NCI-H524 (cell line): ENCODE data around the gene CHST3.
"Not testable (repeated sequence)": the region's sequence is repeated elsewhere in the genome, so short reads cannot be mapped to it uniquely, and the experiment has no call there.

Source experiments
- DNase-seq, 2 experiments: peaks; one replicate each; lab custom pipeline; 2025; lab: John Stamatoyannopoulos, UW

Gene CHST3

GRCh38 chr10:71950683-71951082 lies 13.5 kb upstream of the CHST3 start:
- no peak for DNase-seq

DNA sequence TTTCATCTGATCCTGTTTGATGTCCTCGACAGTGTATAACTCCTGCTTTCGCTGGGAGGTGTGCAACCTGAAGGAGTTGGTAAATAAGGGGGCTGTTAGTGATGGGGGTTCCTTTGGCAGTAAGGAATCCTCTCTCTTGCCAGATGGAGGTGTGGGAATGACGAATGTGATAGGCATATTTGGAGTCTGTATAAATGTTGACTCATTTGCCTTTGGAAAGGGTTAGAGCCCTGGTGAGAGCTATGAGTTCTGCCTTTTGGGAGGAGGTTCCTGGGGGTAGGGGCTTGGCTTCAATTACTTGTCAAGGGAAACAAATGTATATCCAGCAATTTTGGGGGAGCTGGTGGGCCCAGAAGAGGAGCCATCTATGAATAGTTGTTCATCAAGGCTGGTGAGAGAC lies 11.4 kb upstream of the CHST3 start:
- no peak for DNase-seq

DNA sequence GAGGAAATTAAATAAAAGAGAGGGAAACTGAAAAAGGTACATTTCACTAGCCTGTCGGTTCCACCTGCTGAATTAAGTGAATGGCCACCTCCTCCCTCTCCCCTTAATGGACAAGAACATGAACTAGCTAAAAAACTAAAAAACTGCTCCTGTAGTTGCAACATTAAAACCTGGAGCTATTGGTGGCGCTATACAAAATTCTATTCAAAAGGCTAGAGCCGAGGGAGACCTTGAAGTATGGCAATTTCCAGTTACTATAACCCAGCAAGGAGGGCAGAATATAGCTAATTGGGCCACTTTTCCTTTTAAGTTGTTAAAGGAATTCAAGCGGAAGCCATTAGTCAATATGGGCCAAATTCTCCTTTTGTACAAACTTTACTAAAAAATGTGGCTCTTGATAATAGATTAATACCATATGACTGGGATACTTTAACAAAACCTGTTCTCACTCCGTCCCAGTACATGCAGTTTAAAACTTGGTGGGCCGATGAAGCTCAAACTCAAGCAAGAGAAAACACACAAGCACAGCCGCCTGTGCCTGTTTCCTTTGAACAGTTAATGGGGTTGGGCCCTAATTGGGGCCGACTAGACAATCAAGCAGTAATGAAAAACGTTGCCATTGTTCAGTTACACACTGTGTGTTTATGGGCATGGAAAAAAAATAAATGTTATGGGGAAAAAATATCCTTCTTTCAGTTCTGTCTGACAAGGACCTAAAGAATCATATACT lies 6.5 kb upstream of the CHST3 start:
- DNase-seq: no peak

DNA sequence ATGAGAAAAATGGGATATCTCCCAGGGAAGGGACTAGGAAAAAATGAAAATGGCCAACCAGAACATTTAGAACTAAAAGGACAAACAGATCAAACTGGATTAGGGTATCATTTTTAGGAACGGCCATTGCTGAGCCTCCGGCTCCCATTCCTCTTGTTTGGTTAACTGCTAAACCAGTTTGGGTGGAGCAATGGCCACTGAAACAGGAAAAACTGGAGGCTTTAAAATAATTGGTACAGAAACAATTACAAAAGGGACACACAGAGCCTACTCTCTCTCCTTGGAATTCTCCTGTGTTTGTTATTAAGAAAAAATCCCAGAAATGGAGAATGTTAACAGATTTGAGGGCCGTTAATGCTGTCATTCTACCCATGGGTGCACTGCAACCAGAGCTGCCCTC lies 4.7 kb upstream of the CHST3 start:
- no peak for DNase-seq

DNA sequence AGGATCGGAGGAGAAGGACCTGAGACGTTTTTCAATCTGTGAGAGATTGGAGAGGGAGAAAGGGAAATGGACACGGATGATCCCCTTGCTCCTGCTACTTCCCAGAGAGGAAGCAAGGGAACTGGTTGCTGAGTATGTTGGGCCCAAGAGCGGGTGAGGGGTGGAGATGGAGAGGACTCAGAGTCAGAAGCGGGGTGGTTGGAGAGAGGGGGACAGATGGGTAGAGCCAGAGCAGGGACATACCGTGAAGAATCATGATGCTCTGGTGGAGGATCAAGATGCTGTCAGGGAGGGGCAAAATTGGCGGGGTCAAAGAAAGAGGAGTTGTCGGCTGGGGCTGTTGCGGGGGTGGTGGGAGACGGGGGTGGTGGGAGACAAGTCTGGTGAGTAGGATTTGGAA lies 2.4 kb upstream of the CHST3 start:
- no peak for DNase-seq

DNA sequence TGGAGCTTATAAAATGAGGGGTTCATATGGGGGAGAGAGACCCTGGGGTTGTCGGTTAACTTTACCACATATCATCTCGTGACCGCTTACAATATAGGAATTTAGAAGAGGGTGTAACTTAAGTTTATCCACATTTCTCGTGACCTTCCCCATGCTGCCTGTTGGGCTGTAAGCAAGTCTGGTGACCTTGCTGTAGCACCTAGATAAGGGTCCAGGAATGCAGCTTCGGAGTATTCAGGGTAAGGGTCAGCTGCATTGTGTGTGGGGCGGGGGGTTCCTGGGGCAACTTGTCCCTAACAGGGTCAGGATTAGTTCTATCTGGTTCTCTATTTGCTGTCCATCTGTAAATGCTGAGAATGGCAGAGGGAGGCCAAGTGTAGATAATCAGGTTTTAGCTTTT lies 1.3 kb upstream of the CHST3 start:
- DNase-seq: no peak

- no peak for DNase-seq
Measured at GRCh38 chr10:71963351-71964097, 671 bp upstream of the CHST3 start.

DNA sequence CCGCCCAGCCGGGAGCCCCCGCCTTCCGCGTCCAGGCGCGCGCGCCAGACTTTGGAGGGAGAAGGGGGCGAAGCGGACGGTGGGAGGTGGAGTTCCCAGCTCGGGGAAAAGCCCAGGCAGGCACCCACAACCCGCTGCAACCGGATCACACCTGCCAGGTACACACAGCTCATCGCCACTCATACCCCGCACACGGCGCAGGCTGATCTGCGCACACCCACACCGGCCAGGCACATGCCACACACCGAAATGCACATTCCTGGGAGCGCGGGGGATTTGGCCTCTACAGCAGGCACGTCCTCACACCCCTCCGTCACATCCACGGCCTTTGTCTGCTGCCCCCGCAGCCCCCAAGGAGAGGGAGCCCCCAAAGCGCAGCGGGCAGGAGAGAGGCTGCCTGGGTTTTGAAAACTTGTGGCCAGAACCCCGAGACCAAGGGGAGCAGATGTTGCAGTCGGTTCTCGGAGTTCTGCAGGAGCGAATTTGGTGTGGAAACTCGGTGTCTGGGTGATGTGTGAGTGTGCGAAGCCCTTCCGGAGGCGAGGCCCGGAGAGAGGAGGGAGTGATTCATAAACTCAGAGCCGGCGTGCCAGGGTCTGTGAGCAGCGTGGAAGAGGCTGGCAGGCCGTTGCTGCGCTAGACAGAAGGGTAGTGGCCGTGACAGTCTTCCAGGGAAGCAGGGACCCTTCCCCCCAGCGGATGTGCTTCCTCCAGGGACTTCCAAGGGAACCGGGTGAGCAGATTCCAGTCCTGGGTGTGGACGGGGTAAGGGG lies 734 bp downstream of the CHST3 start:
- no peak for DNase-seq

GRCh38 chr10:71965623-71966022 lies 1.4 kb downstream of the CHST3 start:
- DNase-seq: no peak

- no peak for DNase-seq
Measured at GRCh38 chr10:71966046-71967004, 2.1 kb downstream of the CHST3 start.

- not testable (repeated sequence) for DNase-seq
Measured at GRCh38 chr10:71967958-71968357, 3.8 kb downstream of the CHST3 start.

GRCh38 chr10:71968553-71969474 lies 4.6 kb downstream of the CHST3 start:
- no peak for DNase-seq

DNA sequence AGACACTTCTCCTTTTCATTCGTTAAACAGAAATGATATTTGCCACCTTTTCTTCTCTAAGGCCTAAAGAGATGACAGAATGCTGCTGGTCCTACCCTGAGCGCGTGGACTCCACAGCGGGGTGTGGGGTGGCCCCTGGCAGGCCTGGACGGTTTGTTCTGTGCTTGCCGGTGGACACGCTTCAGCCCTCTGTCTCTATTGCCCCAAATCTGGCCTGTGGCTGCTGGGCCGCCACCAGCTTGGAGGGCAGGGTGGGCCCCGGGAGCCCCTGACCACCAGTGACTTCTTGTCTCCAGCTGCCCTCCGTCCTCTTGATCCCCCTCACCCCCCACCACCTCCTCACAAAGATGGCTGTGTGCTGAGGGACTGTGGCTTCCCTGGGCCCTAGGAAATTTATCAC lies 5.7 kb downstream of the CHST3 start:
- DNase-seq: no peak

DNA sequence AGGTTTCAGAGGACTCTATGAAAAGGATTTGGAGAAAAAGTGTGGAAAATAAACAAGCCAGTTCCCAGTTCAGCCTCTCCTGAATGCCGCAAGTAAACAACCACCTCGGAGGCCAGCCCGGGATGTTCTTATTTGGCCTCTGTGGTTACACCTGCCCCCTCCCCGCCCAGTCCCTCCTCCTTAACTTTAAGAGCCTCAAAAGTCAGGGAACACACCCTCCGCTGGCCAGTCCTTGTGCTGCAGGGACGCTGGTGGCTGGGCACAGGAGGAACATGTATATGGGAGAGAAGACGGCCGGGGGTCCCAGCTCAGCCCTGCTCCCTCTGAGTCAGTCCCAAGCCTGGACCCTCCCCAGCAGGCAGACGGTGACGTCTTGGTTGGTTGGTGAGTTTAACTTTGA lies 6.1 kb downstream of the CHST3 start:
- no peak for DNase-seq

GRCh38 chr10:71970869-71971268 lies 6.7 kb downstream of the CHST3 start:
- DNase-seq: no peak

- DNase-seq: peak in 1 of 2 experiments; percentile 6
Measured at GRCh38 chr10:71971311-71971731, 7.1 kb downstream of the CHST3 start.

GRCh38 chr10:71971769-71972555 lies 7.8 kb downstream of the CHST3 start:
- no peak for DNase-seq

- no peak for DNase-seq
Measured at GRCh38 chr10:71972746-71973695, 8.8 kb downstream of the CHST3 start.
